GM19372 (cell line): ENCODE data around the gene ATP10A.

Experiments
- ATAC-seq: cut with Tn5 transposase; IDR thresholded peaks from one replicate; pipeline ENCODE4 v1.9.1; 2021; ENCODE audit warnings: mild to moderate bottlenecking, low read depth, moderate library complexity; ENCODE audit not compliant: unreplicated experiment

The ATP10A gene

DNA sequence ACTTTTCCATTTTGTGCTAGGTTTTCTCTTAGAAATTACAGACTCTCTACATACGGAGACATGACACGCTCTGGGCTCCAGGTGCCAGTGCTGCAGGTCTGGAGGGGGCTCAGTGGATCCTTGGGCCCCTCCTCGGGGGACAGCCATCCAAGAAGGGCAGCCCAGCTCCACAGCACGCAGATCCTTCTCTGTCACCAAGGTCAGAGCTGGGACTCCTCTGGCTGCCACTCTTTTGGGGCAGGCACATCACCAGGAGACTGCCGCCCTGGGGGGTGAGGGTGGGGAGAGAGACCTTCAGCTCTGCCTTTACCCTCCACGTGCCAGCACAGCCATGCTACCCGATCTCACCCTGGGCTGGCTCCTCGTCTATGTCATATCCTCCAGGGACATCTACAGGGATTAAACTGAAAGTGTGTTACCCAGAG lies 65.6 kb downstream of the ATP10A start:
- ATAC-seq: no peak

DNA sequence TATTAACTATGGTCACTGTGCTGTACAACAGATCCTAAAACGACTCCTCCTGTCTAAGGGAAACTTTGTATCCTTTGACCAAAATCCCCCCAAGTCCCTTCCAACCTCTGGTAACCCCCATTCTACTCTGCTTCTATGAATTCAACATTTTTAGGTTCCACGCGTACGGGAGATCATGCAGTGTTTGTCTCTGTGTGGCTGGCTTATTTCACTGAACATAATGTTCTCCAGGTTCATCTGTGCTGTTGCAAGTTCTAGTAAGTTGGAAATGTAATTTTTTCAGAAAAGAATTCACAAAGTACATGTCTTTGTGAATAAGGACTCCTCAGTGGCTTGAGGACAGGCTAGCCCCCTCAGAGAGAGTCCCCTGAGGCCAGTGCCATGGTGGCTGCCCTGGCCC lies 66.1 kb downstream of the ATP10A start:
- no peak for ATAC-seq

DNA sequence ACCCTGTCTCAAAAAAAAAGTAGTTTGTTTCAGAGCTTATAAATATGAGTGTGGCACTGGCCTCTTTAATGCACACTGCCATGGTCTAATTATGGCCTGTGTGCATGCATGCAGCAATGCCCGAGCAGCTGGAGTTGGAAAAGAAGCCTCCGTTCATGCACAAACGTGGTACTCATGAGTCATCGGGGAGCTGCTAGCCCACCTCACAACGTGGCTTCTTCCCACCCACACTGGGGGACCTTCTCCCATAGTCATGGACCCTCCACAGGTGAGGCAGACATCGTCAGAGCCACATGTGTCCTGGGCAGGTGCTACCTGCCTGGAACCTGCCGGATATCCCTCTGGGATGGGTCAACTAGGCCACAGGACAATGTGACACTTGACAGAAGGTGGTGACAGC lies 66.7 kb downstream of the ATP10A start:
- ATAC-seq: no peak

DNA sequence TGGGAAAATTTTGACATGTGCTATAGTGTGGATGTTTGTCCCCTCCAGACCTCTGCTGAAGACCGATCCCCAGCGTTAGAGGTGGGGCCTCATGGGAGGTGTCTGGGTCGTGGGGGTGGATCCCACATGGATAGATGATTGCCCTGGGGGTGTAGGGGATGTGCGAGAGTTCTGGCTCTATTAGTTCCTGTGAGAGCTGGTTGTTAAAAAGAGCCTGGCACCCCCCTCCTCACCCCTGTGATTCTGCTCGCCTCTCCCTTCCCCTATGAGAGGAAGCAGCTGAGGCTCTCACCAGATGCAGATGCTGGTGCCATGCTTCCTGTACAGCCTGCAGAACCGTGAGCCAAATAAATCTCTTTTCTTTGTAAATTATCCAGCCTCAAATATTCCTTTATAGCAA lies 67.4 kb downstream of the ATP10A start:
- no peak for ATAC-seq

DNA sequence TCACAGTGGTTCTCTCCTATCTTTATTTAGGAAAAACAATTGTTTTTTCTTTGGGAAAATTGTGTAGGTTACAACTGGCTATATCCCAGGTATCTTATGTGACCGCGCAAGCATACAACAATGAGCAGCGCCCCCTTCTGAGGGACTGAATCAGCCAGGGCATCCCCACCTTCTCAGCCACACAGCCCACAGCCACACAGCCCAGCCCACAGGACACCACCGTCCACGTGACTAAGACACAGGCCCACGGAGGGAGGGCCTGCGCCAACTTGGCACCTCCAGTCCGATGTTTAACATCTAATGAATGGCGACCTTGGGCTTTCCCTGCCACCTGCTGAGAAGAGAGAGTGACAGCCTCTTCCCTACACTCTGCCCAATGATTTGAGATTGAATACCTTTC lies 68.1 kb downstream of the ATP10A start:
- no peak for ATAC-seq

DNA sequence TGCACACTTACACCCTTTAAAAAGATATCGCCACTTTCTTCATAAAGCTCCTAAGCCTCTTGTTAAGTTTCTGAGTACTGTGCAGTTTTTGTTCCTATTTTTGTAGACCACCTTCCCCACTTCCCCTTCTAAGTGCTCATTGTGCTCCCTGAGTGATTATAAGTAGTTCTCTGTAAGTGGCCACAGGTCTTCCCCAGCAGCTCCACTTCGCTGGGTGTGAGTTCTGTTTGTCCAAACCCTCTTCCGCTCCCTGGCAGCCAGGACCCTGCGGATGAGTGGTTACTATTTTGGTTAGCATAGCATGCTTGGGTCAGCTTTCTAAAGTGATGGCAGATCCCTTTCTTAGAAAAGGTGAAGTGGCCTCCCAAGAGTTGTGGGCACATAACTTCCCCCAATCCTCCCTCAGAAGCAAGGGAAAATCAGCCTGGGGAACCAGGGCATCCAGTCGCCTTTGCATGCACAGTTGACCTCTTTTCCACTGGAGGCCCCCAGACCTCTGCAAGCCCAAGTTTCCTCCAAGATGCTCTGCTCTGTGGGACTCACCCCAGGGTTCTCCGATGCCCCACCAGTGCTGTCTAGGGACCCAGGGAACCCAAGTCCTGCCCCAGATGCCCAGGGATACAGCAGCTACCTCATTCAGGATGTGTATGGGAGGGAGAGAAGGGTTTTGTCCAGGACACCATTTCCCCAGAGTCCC lies 69.6 kb downstream of the ATP10A start:
- peak; percentile 75 for ATAC-seq

DNA sequence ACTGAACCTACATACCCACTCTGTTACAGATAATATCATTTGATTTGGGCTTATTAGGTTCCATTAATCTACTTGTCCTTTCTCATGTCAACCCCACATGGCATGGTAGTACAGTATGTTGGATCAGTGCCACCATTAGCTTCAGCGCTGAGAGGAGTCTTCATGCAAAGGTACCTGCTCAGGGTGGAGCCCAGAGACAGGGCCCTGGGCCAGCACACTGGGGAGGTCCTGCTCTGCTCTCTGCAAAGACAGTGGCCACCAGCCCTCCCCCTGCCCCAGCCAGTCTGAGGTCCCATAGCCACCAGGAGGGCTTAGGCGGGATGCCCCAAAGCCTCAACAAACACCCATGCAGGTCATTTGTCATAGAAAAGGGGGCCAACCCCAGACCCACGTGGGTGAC lies 71.0 kb downstream of the ATP10A start:
- ATAC-seq: no peak

DNA sequence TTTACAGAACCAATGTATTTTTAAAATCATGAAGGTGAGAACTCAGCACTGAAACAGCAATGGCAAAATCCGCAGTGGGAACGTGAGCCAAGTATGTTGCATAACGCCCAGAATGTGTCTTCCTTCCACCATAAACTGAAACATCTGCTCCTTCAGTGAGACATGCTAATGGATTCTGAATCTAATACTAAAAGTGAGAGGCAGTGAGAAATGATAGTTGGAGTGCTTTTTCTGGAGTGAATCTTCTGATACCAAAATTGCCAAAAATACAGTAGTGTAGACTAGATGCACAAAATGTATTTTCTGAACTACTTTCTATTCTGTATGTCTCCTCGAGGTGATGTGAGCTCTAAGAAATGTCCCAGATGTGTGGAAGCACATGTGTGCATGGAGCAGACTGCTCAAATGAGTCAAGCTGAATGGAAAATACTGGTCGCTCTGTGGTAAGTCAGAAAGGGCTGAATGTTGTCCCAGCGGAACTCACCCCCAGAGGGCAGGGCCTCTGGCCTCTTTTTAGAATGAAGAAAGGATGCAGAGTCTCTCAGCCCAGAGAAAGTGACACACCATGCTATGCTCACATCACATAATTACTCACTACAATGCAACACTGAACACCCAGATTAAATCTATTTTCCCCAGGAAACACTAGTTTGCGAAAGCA lies 73.0 kb downstream of the ATP10A start:
- ATAC-seq: no peak

DNA sequence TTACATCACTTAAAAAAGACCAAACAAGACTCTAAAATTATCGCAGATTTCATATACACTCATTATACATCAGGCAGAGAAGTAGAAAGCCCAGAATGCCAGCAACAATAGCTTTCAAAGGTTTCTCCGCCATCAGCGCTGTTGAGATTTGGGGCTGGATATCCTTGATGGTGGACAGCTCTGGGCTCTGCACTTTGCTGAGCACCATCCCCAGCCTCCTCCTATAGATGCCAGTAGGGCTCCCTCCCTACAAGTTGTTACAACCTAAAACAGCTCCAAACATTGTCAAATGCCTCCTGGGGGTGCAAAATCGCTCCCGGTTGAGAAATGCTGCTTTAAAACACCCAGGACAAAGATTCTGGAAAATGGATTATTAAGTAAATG lies 73.5 kb downstream of the ATP10A start:
- ATAC-seq: no peak

DNA sequence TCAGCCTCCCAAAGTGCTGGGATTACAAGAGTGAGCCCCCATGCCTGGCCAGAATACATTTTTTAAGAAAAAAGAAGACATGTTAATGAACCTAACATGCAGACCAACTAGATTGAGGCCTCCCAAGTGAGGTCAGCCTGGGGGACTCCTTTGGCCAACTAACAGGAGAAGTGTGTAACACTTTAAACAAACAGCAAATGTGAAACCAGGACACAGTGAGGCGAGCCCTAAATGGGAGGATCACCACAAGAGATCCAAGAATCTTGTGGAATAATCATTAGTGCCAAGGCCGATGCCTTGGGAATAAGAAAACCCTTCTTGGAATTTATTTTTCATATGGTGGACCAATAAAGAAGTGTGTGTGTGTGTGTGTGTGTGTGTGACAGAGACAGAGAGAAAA lies 73.9 kb downstream of the ATP10A start:
- ATAC-seq: no peak

DNA sequence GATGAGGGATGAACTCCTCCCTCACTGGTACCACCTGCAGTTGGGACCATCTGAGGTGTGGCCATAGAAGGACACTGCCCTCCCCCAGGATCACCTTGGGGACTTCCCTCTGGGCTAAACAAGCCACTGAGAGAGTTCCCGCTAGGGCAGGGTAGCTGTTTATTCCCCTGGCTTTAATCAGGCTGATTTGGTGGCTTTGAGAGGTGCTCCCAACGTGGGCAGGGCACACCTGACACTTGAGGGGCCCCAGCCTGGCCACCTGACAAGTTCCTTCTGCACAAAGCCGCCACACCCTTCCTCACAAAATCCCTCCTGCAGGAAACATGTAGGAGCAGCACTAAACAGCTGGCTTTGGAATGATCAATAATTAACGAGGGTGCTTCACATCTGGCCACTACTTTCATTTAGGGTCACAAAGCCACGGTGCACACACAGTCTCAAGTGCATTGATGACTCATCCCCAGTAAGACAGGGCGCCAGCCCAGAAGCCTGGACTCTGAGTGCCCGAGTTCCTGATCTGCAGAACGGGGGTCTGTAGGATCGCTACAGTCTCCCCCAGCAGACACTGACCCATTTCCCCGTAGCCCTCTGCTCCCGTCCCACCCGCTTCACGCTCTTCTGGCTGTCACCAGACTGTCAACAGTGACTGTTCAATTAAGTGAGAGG lies 75.1 kb downstream of the ATP10A start:
- no peak for ATAC-seq

DNA sequence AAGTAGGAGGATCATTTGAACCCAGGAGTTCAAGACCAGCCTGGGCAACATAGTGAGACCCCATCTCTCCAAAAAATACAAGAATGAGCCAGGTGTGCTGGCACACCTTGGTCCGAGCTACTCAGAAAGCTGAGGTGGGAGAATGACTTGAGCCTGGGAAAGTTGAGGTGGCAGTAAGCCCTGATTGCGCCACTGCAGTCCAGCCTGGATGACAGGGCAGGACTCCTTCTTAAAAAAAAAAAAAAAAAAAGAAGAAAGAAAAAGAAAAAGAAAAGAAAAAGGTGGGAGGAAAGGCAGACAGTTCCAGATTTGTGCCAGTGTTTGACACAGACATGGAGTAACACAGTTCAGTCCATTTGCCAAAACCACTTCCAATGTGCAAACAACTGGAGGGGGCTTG lies 75.7 kb downstream of the ATP10A start:
- no peak for ATAC-seq

DNA sequence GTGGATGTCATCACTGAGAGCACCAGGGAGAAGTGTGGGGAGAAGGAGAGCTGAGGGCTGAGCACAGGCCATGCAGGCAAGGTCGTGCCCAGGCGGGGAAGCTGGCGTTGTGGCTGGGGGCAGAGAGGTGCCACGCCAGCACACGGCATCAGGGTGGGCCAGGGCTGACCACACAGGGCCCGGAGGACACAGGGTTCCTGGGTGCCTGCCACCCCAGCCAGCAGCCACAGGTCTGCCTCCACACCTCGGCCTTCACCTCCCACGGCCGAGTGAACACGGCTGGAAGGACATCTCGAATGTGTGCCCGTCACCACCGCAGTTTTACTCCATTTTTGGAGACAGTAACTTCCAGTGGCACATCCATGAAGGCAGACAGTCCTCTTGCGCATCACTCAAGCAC lies 77.1 kb downstream of the ATP10A start:
- no peak for ATAC-seq

DNA sequence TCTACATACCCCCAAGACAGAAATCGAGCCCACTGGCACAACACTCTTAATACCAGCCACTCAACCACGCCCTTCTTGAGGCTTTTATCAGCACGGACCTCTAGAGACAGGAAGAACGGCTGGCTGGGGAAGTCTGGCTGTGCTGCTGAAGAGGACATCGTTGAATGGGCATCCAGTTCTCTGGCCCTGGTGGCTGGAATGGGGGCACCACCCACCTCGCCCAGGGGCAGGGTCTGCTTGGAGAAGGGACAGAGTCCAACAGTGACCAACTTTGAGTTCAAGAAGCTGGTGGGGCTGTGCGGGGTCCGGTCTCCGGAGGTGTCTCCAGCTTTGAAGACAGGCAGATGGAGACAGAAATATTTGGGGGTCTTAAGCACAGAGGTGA lies 77.5 kb downstream of the ATP10A start:
- no peak for ATAC-seq

DNA sequence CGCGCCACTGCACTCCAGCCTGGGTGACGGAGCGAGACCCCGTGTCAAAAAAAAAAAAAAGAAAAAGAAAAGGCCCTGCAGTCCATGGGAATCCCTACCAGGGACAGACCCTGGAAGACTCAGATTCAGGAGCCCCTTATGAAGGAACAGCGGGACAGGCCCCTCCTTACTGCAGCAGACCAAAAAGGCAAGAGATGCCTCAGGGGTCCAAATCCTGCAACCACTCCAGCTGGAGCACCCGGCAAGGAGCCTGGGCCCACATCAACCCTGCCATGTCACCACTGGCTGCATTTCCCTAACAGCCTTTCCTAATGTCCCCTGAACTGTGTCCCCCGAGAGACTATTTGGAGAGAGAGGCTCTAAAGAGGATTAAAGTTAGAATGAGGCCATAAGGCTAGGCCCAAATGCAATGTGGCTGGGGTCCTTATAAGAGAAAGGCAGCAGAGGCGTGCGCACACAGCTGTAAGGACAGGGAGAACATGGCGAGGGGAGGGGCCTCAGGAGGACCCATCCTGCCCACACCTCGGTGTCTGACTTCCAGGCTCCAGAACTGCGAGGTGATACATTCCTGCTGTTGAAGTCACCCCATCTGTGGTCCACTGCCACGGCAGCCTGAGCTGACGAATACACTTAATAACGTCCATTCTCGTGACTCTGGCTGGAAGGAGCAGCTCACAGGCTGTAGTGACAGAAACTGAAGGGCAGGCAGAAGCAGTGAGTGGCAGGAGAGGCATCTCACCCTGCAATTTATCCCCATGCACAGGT lies 78.1 kb downstream of the ATP10A start:
- no peak for ATAC-seq

DNA sequence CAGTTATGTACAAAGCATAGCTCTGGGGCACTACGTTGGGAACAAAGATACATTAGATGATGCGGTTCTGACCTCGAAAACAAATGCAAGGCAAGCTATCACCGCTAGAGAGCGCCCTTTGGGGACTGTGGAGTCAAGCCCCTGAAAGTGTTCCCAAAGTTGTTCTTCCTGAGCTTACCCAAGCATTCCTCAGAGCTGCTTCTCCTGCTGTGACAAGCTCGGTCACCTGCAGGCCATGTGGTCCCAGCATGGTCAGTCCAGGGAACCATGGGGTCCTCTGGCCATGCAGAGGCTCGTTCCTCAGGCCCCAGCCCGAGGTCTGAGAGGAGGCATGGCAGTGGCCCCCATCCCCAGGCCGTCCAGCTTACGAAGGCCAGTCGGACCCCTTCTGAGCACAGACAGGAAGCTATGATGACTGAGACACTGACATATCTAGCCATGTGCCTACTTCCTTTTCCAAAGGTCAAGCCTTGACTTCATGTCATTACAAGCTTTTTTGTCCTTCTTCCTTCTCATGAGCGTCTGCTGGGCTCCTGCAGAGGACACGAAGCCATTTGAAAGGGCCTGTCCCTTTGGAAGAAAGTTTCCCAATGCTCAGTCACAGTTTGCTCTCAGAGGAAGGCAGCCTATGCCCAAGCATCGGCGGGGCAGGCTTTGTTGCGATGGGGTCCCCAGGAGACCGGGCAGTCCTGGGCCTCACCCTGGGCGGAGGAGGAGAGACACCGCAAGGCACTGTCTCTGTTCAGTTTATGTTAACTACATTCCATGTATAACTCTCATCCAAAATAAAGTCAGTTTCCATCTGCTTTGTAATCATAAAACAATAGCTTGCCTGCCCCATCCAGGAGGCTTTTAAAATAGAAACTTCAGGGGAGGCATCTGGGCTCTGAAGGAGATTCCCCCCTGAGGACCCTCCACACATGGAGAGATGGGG lies 79.3 kb downstream of the ATP10A start:
- ATAC-seq: no peak

DNA sequence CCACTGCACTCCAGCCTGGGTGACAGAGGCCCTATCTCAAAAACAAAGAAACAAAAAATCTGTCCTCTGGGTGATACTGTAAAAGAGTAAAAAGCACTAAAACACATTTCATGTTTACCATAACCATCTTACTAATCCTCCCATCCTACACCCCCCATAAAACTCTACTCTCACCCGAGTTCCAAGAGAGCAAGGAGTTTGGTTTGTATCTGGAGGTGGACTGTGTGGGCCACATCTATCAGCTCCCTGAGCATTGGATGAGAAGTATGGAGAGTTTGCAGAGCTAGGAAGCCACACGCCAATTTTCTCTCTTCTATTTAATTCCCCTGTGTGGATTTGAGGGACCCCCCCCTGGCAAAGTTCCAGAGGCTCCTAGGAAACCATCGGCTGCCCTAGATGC lies 80.0 kb downstream of the ATP10A start:
- ATAC-seq: no peak

DNA sequence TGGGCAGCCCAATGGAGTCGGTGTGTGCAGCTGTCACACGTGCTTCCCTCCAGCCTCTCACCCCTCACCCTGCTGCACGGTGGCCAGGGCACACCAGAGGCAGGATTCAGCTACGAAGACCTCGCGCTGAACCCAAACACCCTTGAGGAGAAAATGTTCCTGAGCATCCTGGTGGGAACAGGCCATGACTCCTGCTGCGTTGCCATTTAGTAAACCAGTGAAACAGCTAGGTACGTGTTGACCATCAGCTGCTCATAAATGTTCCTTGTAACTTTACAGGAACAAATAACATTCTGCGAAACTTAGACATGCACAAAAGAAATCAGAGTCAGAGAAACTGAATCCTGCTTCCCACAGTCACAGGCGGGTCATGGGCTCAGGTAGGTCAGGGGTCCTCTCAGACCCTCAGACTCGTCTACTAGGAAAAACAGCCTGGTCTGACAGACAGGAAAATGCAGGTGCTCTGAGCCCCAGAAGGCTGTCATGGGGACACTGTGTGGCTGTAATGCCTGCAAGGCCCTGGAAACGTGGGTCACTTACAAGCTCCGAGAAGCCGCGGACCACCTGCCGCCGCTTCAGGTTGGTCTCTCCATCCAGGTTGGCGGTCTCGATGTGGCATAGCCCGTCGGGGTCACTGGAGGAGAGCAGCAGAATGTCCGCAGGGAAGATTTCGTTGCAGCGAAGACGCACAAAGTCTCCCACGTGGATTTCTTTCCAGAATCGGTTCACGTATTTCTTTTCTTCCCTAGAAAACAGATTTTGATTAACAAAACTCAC lies 82.5 kb downstream of the ATP10A start:
- no peak for ATAC-seq

DNA sequence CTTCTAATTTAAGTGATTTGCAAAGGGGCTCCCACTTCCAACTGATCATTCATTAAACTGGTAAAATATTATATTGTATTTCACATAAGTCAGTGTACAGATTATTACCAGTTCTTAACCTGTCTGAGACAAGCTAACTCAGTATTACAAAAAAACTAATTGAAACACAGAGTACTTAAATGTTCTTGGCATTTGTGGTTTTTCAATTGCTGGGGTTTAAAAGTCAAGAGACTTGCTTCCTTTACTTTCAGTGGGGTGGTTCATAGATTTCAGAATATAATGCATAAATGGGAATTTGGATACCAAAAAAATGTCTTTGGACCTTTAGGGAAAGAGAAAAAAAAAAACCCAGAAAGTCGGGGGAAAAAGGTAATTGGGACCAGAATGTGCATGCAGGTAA lies 85.0 kb downstream of the ATP10A start:
- no peak for ATAC-seq
